Uterus (tissue), 4 donors: Measurements from ENCODE around the gene NMNAT3. TPM values are rescaled to one million over a fixed set of nuclear protein-coding genes. Genes with fewer than 3 reads are reported as not detected.

Experiments used
- DNase-seq, 2 donors: peaks; one replicate each; pipeline ENCODE4 v3.0.0-alpha.2; 2019 to 2020
- H3K27ac ChIP-seq, 2 donors: fragments of 200-600 bp; sonication (generic); 1 replicate in 1 of 2; 2 replicates in 1 of 2; pipeline ENCODE4 v1.5.1; 2016 to 2018
- H3K27me3 ChIP-seq, 2 donors: fragments of 200-600 bp; sonication (generic); one replicate each; pipeline ENCODE4 v1.5.1; 2018 to 2019; ENCODE audit warnings: control low read depth in 1 of 2
- H3K36me3 ChIP-seq, 2 donors: fragments of 200-600 bp; sonication (generic); one replicate each; pipeline ENCODE4 v1.5.1; 2019; ENCODE audit warnings: control low read depth in 1 of 2
- H3K4me1 ChIP-seq, 2 donors: fragments of 200-600 bp; sonication (generic); one replicate each; pipeline ENCODE4 v1.5.1; 2018 to 2019; ENCODE audit warnings: control low read depth in 1 of 2
- H3K4me3 ChIP-seq, 2 donors: fragments of 200-600 bp; sonication (generic); 1 replicate in 1 of 2; 2 replicates in 1 of 2; pipeline ENCODE4 v1.5.1; 2018 to 2019; ENCODE audit warnings: mild to moderate bottlenecking in 1 of 2
- H3K9me3 ChIP-seq, 2 donors: fragments of 200-600 bp; sonication (generic); one replicate each; pipeline ENCODE4 v1.5.1; 2019; ENCODE audit warnings: control low read depth in 1 of 2
- POLR2A ChIP-seq, 2 donors: fragments of 450-650 bp; IDR thresholded peaks; one replicate each; pipeline ENCODE4 v1.6.1; 2016; ENCODE audit warnings: antibody characterized with exemption in 2 of 2, mild to moderate bottlenecking in 1 of 2, moderate library complexity in 1 of 2
- intact Hi-C: fragments of 100-400 bp; cut with DNase I; formaldehyde crosslinking; loops from one replicate; pipeline ENCODE4 v1.15.1; 2023; ENCODE audit warnings: low total_unique reads
- total RNA-seq, 4 donors: library from RNA; depleted of rRNA in 3 of 4; stranded (reverse); fragments of >200 nt in 3 of 4; gene quantifications; one replicate each; pipeline versions ENCODE4 v1.1.0 to v1.2.4, GENCODE V29; 2014 to 2023
- TF ChIP-seq, protein P1 (sequence below), 4 experiments: fragments of 200-600 bp in 2 of 4; fragments of 450-650 bp in 2 of 4; sonication (generic) in 2 of 4; IDR thresholded peaks; one replicate each; pipeline ENCODE4 v1.5.1; 2016 to 2019; ENCODE audit warnings: antibody characterized with exemption in 4 of 4, mild to moderate bottlenecking in 2 of 4, moderate library complexity in 1 of 4
- donor health status: DM: yes; HTN: yes; CAD: no.

Gene NMNAT3
- total RNA-seq, 4 donors from 2014 or later: 2.4 to 17.2 (median 7.5) TPM

DNA sequence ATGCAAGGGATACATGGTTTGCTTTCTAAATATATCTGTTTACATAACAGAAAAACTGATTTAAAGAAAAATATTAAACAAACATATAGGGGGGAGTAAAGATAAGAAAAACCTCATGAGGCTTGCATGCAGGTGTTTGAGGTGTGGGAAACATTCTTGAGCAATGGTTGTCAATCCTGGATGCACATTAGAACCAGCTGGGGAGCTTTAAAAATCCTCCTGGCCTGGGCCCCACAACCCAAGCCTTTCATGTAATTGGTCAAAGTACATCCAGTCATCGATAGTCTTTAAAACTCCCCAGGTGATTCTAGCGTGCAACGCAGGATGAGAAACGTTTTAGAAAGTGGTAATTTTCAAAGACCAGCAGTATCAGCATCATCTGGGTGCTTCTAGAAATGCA lies 18.3 kb downstream of the NMNAT3 start:
- Histone ChIP-seq H3K36me3 (no peaks in the 10 kb centered on the region), H3K27me3 (no peaks in the 10 kb centered on the region), H3K4me1 (no peaks in the 10 kb centered on the region), H3K9me3 (no peaks in the 10 kb centered on the region), H3K4me3 (no peak overlapping the region), H3K27ac (no peak overlapping the region)
- intact Hi-C loops: no loop called here
- TF ChIP-seq POLR2A (IDR thresholded peaks at IDR 0.05): no peak
- DNase-seq: no peak

DNA sequence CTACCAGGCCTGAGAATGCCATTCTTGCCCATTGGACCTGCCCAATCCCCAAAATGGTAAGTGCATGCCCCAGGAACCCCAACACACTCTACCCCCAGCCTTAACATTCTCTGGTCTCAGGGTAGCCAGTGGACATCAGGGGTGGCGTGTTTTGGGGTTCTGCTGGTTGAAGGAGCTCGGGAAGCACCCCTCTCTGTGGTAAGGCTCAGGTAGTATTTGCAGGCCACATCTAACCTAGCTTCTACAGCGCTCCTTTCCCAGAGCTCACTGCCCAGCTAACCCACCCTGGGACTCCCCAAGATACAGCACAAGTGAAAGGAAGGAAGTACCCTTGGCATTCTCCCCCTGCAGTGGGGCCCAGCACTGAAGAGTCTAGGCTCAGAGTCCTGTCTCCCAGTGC lies 19.8 kb downstream of the NMNAT3 start:
- Histone ChIP-seq H3K36me3 (no peaks in the 10 kb centered on the region), H3K9me3 (no peaks in the 10 kb centered on the region), H3K27ac (no peak overlapping the region), H3K4me3 (no peak overlapping the region), H3K27me3 (no peaks in the 10 kb centered on the region), H3K4me1 (no peaks in the 10 kb centered on the region)
- intact Hi-C loops: no loop called here
- DNase-seq: no peak
- TF ChIP-seq, protein P1, sequence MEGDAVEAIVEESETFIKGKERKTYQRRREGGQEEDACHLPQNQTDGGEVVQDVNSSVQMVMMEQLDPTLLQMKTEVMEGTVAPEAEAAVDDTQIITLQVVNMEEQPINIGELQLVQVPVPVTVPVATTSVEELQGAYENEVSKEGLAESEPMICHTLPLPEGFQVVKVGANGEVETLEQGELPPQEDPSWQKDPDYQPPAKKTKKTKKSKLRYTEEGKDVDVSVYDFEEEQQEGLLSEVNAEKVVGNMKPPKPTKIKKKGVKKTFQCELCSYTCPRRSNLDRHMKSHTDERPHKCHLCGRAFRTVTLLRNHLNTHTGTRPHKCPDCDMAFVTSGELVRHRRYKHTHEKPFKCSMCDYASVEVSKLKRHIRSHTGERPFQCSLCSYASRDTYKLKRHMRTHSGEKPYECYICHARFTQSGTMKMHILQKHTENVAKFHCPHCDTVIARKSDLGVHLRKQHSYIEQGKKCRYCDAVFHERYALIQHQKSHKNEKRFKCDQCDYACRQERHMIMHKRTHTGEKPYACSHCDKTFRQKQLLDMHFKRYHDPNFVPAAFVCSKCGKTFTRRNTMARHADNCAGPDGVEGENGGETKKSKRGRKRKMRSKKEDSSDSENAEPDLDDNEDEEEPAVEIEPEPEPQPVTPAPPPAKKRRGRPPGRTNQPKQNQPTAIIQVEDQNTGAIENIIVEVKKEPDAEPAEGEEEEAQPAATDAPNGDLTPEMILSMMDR (IDR thresholded peaks at IDR 0.05): no peak
- no peak for TF ChIP-seq POLR2A (IDR thresholded peaks at IDR 0.05)

DNA sequence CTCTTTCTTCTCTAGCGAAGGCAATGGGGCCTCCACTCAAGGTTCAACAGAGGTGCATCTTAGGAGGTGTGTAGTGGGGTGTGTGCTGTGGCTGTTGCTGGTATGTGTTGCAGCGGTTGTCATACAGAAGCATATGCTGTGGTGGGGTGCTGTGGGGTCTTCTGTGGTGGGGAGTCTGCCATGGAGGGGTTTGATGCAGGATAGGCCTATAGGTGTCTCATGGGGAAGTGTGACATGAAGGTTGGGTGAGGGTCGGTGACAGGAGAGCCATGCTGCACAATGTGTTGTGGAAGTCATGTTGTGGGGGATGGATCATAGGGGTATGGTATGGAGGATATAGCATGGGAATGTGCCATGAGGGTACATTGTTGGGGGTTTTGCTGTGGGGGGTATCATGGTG lies 20.3 kb downstream of the NMNAT3 start:
- no peak overlapping the region for H3K4me3 ChIP-seq
- no peak for DNase-seq
- no peaks in the 10 kb centered on the region for H3K9me3 ChIP-seq
- intact Hi-C loops: no loop called here
- no peak for TF ChIP-seq POLR2A (IDR thresholded peaks at IDR 0.05)
- TF ChIP-seq, protein P1 (IDR thresholded peaks at IDR 0.05): no peak
- H3K27me3 ChIP-seq: no peaks in the 10 kb centered on the region
- H3K36me3 ChIP-seq: no peaks in the 10 kb centered on the region
- no peak overlapping the region for H3K27ac ChIP-seq
- no peaks in the 10 kb centered on the region for H3K4me1 ChIP-seq

DNA sequence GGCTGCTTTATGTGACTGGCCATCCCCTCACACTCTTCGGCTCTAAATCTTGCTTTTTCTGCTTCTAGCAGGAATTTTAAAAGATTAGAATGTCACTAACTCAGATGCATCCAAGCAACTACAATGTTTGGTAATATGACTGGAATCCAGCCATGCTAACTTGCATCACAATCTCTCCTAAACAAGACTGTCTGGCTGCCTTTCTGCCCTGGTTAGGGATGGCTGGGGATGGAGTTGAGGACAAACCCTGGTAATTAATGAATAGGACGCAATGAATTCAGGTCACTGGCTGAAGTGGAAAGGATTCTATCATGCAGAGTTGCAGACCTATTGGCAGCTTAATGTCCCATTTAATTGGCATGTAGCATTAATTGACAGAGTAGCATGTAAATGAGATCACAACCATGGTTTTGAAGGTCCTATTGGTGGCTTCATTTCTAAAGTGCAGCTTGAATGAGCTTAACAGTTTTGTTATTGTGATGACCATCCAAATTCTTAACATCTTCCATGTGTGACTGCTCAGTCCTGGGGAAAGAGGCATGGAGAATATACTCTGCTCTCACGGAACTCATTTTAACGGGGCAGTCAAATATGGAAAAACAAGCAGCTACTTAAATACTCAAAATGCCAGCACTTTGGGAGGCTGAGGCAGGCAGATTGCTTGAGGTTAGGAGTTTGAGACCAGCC lies 21.7 kb downstream of the NMNAT3 start:
- Histone ChIP-seq H3K4me1 (no peaks in the 10 kb centered on the region), H3K36me3 (no peaks in the 10 kb centered on the region), H3K4me3 (no peak overlapping the region), H3K27me3 (no peaks in the 10 kb centered on the region), H3K27ac (no peak overlapping the region), H3K9me3 (no peaks in the 10 kb centered on the region)
- DNase-seq: peak; percentile 32 to 33
- TF ChIP-seq, protein P1 (IDR thresholded peaks at IDR 0.05): no peak
- TF ChIP-seq POLR2A (IDR thresholded peaks at IDR 0.05): no peak
- intact Hi-C loops: no loop called here

DNA sequence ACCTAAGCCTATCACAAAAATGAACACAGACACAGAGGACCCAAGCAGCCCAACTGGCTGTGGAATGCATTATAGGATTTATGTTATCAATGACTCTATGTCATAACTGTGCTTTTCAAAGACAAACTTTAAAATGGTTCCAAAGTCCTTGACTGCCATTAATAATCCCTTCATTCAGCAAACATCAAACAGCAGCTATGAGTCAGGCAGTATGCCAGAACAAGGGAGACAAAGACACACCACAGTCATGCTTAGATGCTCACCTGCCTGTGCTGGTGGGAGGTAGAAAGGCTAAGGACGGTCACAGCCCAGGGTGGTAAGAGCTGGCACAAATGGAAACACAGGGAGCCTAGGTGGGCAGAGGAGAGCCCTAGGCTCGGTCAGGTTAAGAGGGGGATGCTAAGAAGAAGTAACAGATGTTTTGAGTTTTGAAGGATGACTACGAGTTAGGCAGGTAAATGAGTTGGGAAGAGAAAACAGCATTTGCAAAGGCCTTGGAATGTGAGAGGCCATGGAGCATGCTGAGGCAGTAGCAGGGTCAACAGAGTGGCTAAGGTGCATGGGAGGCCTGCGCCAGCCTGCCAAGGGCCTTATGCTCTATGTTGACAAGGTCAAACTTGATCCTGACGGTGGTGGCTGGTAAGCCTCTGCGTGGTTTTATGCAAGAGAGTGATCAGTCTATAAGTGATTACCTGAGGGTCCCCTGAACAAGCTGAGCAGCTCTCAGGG lies 23.0 kb downstream of the NMNAT3 start:
- Histone ChIP-seq H3K4me1 (no peaks in the 10 kb centered on the region), H3K36me3 (no peaks in the 10 kb centered on the region), H3K27me3 (no peaks in the 10 kb centered on the region), H3K4me3 (no peak overlapping the region), H3K9me3 (no peaks in the 10 kb centered on the region), H3K27ac (no peak overlapping the region)
- no peak for TF ChIP-seq POLR2A (IDR thresholded peaks at IDR 0.05)
- TF ChIP-seq, protein P1 (IDR thresholded peaks at IDR 0.05): no peak
- no peak for DNase-seq
- intact Hi-C loops: no loop called here
